GM19463 (cell line): ENCODE measurements around the gene NELFCD.
A peak's percentile ranks its signal among the peaks of the same experiment; 100 is the strongest.

Source experiments
- ATAC-seq: cut with Tn5 transposase; IDR thresholded peaks from one replicate; pipeline ENCODE4 v1.9.1; 2021; ENCODE audit warnings: mild to moderate bottlenecking, moderate library complexity; ENCODE audit not compliant: unreplicated experiment

Gene NELFCD

DNA sequence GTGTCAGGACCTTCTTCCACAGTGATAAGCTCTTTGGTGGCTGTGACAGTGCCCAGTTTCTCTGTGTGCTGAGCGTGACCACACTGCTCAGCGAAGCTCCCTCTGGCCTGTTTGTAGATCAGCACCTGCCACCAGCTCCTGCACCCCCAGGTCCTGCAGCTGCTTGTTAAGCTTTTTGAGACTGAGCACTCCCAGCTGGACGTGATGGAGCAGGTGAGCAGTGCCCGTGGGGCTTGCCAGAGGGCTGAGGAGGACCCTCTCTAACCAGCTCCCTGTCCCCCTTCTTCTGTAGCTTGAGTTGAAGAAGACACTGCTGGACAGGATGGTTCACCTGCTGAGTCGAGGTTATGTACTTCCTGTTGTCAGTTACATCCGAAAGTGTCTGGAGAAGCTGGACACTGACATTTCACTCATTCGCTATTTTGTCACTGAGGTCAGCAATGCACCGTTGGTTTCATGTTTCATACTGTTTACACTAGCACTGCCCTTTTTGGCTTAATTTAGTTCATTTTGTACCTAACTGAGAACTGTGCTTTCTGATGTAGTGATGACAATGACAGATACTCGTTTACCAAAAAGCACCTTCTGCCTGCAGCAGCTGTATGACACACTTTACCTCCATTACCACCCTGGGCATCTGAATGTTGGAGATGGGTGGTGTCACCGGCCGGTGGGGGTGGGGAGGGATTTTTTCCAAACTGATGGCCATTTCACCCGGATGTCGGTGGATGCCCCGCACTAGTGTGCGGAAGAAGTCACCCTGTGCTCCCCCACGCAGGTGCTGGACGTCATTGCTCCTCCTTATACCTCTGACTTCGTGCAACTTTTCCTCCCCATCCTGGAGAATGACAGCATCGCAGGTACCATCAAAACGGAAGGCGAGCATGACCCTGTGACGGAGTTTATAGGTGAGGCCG, 12.5 kb downstream of the NELFCD start:
- ATAC-seq = no peak

DNA sequence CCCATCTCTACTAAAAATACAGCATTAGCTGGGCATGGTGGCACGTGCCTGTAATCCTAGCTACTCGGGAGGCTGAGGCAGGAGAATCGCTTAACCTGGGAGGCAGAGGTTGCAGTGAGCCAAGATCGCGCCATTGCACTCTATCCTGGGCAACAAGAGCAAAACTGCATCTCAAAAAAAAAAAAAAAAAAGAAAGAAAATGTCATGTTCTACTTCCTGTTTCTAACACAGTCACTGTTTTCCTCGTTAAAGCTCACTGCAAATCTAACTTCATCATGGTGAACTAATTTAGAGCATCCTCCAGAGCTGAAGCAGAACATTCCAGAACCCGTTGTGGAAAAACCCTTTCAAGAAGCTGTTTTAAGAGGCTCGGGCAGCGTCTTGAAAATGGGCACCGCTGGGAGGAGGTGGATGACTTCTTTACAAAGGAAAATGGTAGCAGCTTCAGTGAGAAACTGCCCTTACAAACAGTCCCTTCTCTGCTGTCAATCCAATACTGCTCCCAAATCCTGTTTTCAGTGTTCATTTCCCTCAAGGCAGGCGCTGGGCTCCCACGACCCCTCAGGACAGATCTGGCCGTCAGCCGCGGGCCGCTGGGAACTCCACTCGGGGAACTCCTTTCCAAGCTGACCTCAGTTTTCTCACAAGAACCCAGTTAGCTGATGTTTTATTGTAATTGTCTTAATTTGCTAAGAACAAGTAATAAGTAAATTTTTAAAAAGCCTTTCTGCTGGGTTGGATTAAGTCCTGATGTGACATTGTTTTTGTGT, 13.5 kb downstream of the NELFCD start:
- no peak for ATAC-seq

GRCh38 chr20:58995461-58996225, 14.6 kb downstream of the NELFCD start:
- ATAC-seq = no peak

DNA sequence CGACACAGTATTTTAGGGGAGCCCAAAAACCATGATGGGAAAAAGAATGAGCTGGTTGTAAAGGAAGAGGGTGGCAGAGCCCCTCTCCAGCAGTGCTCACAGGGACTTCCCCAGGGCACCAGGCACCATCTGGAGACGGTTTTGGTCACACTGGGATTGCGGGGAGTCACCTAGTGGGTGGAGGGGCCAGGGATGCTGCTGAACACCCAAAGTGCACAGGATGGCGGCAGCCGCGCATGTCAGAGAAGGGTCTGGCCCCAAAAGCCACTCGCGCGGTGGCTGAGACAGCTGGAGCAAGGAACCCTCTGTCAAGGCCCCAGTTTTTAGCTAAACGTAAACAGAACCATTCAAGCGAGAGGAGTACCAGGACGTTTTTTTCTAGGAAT, 15.2 kb downstream of the NELFCD start:
- no peak for ATAC-seq

DNA sequence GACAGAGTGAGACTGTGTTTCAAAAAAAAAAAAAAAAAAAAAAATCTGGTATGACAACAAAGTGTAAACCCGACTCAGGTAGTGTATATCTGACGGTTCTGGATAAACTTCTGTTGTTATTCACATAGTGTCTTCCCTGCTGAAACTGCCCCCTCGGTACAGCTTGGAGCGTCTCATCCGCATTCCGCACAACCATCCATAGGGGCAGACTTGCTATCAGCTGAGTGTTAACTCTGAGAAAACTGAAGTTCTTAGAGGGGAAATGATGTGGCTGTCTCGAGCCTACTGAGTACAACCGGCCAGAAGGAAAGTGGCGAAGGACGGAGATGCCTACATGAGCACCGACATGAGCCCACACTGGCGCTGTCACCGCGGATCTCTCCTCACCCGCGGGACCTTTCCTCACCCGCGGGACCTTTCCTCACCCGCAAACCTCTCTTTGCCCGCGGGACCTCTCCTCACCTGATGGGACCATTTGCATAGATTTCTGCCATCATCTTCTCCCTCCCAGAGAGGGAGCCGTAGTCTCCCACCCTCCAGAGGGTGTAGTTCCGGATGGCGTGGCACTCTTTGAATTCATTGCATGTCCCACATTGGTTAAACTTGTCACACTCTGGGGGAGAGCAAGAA, 16.2 kb downstream of the NELFCD start:
- ATAC-seq = no peak

DNA sequence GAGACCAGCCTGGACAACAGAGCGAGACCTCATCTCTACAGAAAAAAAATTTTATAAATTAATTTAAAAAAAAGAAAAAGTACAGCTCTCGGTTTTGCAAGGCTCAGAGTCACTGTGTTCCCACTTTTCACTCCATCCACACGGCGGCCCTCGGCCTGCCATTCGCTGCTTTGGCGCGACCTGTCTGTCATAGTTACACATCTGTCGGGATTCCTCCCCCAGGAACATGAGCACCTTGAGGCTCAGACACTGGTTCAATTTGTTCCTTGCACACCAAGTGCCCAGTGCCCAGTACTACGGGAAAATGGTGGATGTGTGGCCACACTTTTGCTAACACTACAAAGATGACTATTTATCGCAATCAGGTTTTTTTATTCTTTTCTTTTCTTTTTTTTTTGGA, 17.6 kb downstream of the NELFCD start:
- ATAC-seq = no peak

DNA sequence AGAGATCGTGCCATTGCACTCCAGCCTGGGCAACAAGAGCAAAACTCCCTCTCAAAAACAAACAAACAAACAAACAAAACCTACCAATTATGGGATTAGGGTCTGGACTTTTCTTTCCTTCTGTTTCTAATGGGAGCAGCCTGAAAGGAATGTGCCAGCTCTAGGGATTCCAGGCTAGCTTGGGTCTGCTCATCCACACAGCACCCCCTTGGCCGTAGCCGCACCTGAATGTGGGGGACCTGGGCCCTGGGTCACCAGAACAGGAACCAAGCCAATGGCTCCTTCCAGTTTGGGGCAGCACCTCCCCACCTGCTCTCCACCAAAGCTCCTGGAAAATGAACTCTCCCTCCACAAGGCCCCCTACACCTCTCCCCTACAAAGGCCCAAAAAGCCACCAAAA, 19.3 kb downstream of the NELFCD start:
- ATAC-seq = no peak

GRCh38 chr20:59001068-59001448, 20.0 kb downstream of the NELFCD start:
- no peak for ATAC-seq

DNA sequence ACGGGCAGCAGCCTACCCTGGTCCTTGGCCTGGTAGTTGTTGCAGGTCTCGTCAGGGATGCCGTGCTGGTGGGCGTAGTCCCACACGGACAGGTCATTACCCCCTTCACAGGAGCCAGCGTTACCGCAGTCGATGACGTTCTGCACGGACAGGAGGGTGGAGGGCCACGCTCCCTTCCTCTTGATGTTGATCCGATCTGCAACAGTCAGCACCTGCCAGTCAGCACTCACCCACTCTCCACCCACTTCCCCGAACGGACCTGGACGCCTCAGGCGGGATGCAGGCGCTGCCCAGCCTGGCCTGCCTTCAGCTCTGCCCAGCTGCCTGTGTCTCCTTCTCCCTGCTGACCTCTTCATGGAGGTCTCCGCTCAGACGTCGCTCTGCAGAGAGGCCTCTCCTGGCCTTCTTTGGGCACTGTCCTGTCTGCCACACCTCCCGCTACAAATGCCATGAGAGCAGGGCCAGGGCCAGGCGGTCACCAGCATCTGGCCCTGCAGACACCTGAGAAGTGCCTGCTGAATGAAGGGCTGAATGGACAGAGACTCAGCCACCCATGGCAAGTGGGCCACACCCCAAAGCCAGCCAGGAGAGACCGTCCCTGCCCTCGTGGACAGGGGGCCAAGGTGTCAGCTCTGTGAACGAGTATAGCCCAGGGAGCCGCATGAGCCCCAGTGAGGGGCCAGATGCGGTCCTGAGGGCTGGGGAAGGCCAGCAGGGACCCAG, 20.6 kb downstream of the NELFCD start:
- no peak for ATAC-seq

GRCh38 chr20:59002388-59002787, 21.3 kb downstream of the NELFCD start:
- ATAC-seq = no peak

- ATAC-seq = no peak
Observed at GRCh38 chr20:59002874-59003399, 21.9 kb downstream of the NELFCD start.

- no peak for ATAC-seq
Observed at GRCh38 chr20:59003836-59004492, 22.9 kb downstream of the NELFCD start.

DNA sequence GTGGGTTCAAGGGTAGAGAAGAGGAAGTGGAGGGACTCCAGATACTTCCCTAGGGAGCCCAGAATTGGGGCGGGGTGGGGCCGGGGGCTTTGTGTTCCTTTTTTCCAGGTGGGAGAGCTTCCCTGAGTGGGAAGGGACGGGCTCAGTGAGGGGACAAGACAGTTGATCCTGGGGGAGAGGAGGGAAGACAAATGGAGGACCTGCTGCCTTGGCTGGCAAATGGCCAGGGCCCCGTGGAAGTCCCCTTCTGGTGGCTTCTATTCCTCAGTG, 23.4 kb downstream of the NELFCD start:
- no peak for ATAC-seq

DNA sequence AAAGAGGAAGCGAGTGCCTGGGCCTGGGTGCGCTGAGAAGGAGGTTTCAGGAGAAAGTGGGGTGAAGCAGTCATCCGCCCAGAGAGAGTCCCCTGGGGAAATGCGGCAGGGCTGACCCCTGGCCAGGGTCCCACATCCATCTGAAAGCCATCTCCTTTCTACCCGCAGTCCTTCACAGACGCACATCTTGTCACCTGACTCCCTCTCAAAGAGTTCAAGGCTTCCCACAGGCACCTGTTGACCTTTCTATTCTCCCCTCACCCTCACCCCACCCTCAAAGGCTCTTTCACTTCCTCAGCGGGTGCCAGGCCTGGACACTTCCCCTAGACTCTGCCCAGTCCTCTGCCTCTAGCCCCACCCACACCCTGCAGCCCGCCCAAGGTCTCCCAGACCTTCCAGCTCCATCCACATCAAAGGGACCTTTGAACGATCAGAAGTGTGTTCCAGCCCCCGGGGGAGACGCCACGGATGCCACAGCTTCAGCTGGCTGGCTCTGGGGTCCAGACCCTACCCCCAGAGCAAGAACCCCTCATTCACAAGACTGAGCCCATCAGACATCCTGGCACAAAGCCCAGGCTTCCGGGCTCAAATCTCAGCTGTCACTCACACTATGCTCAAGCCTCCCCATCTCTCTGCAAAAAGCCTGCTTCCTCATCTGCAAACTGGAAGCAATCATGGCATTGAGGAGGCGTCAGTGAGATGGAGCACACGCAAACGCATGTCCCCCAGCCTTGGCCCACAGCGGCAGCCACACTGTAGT, 23.9 kb downstream of the NELFCD start:
- peak; percentile 67 for ATAC-seq

GRCh38 chr20:59005523-59006166, 24.6 kb downstream of the NELFCD start:
- ATAC-seq = no peak

- no peak for ATAC-seq
Observed at GRCh38 chr20:59006167-59006863, 25.3 kb downstream of the NELFCD start.

GRCh38 chr20:59006864-59007664, 26.0 kb downstream of the NELFCD start, which contains the start of gene CTSZ:
CTSZ (minus strand) TSS chr20:59007254; CDS start chr20:59007128, 126 bp downstream.
- ATAC-seq = peak; percentile 23
